Measurements from ENCODE around the gene TSPAN3.

DNA sequence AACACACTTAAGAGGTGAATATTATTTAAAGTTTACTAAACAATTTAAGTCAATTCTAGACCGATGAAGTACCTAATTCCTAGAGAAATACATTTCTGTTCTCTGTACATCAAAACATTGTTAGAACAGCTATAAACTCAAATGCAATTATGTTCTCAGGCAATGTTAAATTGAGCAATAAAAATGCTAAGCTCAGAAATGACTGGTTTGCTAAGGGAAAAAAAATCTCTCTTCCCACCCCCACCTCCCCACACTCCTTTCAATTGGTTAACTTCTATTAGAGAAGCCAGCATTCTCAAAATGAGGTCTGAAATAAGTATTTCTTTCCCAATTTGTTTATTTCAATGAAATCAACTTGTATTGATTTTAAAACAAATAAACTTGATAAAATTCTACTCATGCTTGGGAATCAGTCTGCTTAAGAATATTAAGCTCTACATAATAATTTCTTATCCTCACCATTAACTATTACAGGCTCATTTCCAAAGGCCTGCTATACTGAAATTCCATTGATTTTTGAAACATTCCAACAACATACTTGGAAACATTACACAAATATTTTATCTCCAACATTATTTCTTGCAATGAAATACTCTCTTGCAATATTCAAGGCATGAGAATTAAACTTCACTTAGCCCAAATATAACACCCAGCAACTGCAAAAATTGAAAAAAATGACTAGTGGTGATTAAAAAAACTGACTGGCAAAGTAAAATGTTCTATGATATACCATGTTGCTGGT is 22.6 kb downstream of the TSPAN3 start:
- TF ChIP-seq, protein P1, sequence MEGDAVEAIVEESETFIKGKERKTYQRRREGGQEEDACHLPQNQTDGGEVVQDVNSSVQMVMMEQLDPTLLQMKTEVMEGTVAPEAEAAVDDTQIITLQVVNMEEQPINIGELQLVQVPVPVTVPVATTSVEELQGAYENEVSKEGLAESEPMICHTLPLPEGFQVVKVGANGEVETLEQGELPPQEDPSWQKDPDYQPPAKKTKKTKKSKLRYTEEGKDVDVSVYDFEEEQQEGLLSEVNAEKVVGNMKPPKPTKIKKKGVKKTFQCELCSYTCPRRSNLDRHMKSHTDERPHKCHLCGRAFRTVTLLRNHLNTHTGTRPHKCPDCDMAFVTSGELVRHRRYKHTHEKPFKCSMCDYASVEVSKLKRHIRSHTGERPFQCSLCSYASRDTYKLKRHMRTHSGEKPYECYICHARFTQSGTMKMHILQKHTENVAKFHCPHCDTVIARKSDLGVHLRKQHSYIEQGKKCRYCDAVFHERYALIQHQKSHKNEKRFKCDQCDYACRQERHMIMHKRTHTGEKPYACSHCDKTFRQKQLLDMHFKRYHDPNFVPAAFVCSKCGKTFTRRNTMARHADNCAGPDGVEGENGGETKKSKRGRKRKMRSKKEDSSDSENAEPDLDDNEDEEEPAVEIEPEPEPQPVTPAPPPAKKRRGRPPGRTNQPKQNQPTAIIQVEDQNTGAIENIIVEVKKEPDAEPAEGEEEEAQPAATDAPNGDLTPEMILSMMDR (IDR thresholded peaks at IDR 0.05), result no peak
- no peak for TF ChIP-seq POLR2AphosphoS5 (IDR thresholded peaks at IDR 0.05; ENCODE audit: insufficient read depth in 1 of 2, low read depth in 1 of 2)

All from vagina (tissue), 2 donors.